Body of pancreas (tissue), 4 donors: Measurements from ENCODE around the gene WNT3A.

ENCODE experiments used
- POLR2A ChIP-seq, 3 donors: fragments of 450-650 bp; IDR thresholded peaks; one replicate each; pipeline ENCODE4 v1.6.1; 2016; ENCODE audit warnings: antibody characterized with exemption in 3 of 3, mild to moderate bottlenecking in 2 of 3
- TF ChIP-seq, protein P1 (sequence below), 7 experiments: fragments of 450-650 bp in 4 of 7; fragments of 200-600 bp in 3 of 7; sonication (generic) in 3 of 7; IDR thresholded peaks; one replicate each; pipeline ENCODE4 v1.5.1; 2016 to 2019; ENCODE audit warnings: antibody characterized with exemption in 7 of 7

DNA sequence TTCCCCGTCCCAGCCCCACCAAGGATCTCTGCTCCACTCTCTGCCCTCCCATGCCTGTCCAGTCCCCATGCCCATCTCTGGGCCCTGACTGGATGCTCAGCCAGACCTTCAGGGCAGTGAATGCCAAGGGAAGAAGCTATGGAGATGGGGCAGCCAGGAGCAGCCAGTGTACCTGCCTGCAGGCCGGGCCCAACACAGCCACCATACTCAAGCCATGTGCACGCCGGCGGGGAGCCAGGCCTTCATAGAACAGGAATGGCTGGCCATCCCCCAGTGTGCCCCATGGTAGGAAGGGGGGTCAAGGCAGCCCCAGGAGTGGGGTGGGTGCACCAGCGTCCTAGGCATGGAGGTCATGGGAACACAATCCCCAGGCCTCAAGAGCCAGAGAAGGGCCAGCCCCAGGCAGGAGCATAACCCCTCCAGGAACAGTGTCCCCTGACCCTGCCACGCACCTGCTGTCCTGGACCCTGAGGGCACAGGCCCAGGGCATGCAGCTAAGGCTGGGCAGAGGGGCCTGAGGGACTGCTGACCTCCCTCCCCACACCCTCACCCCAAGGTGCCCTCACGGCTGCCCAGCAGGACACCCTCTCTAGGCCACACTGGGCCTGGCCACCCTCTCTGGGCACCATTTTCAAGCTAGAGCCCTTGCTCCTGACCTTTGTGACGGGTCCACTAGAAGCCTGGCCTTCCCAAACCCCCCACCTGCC lies 55.4 kb downstream of the WNT3A start:
- TF ChIP-seq, protein P1, sequence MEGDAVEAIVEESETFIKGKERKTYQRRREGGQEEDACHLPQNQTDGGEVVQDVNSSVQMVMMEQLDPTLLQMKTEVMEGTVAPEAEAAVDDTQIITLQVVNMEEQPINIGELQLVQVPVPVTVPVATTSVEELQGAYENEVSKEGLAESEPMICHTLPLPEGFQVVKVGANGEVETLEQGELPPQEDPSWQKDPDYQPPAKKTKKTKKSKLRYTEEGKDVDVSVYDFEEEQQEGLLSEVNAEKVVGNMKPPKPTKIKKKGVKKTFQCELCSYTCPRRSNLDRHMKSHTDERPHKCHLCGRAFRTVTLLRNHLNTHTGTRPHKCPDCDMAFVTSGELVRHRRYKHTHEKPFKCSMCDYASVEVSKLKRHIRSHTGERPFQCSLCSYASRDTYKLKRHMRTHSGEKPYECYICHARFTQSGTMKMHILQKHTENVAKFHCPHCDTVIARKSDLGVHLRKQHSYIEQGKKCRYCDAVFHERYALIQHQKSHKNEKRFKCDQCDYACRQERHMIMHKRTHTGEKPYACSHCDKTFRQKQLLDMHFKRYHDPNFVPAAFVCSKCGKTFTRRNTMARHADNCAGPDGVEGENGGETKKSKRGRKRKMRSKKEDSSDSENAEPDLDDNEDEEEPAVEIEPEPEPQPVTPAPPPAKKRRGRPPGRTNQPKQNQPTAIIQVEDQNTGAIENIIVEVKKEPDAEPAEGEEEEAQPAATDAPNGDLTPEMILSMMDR (IDR thresholded peaks at IDR 0.05): no peak
- no peak for TF ChIP-seq POLR2A (IDR thresholded peaks at IDR 0.05)
